Neuron (in vitro differentiated cells): ENCODE data around the gene PTPRN2.

ENCODE experiments used
- H2AFZ ChIP-seq: one replicate; pipeline ENCODE4 v1.6.1; 2013; ENCODE audit warnings: low read depth, mild to moderate bottlenecking, inconsistent platforms, low read length, moderate library complexity
- H3K27me3 ChIP-seq: one replicate; pipeline ENCODE4 v1.6.1; 2013; ENCODE audit warnings: low read length; ENCODE audit not compliant: insufficient read depth
- H3K36me3 ChIP-seq: one replicate; pipeline ENCODE4 v1.6.1; 2013; ENCODE audit warnings: low read length; ENCODE audit not compliant: insufficient read depth
- H3K4me1 ChIP-seq: one replicate; pipeline ENCODE4 v1.6.1; 2013; ENCODE audit warnings: low read length; ENCODE audit not compliant: insufficient read depth
- H3K4me3 ChIP-seq: 2 replicates; pipeline ENCODE4 v1.5.1; 2013; ENCODE audit warnings: mild to moderate bottlenecking, low read length, moderate library complexity
- H3K9me3 ChIP-seq: one replicate; pipeline ENCODE4 v1.6.1; 2013; ENCODE audit warnings: low read length

Gene PTPRN2

DNA sequence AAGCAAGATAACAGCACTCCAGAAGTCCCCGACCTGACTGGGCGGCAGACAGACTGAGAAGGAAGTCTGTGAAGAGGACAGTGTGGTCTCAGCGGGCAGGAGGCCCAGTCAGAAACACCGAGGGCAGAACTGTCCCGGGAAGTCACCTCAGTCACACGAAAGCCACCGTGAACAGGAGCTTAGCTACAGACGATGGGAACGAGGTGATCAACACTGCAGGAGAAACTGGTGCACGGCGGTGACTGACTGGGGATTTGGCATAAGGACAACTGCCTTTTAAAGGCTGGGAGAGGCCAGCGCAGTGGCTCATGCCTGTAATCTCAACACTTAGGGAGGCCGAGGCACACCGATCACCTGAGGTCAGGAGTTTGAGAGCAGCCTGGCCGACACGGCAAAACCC lies 217.8 kb downstream of the PTPRN2 start:
- H3K4me3 ChIP-seq = no peak overlapping the region
- H3K9me3 ChIP-seq = no peaks in the 10 kb centered on the region
- H3K4me1 ChIP-seq = peaks cover 8% of the 10 kb centered on the region
- no peaks in the 10 kb centered on the region for H3K36me3 ChIP-seq
- H3K27me3 ChIP-seq = peaks cover 7% of the 10 kb centered on the region
- no peak overlapping the region for H2AFZ ChIP-seq

GRCh38 chr7:158369290-158369689 lies 218.3 kb downstream of the PTPRN2 start:
- no peak overlapping the region for H2AFZ ChIP-seq
- H3K36me3 ChIP-seq = no peaks in the 10 kb centered on the region
- peaks cover 7% of the 10 kb centered on the region for H3K27me3 ChIP-seq
- H3K4me1 ChIP-seq = peaks cover 8% of the 10 kb centered on the region
- no peak overlapping the region for H3K4me3 ChIP-seq
- no peaks in the 10 kb centered on the region for H3K9me3 ChIP-seq

DNA sequence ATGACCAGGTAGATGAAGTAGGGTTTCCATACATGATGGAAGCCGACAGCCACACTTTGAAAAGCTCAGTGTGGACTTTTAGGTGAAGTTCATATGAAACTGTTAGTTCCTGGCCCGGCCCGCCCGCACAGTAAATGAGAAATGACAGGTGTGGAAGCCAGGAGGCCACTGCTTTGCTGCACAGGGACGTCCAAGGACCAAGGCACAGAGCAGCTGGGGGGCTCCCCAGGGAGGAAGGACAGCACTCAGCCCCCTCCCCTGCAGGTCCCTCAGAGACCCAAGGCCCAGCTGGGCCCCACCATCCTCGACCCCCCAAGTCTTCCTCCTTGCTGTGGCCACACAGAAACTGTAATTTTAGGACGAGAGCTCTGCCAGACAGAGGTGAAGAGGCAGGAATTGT lies 219.2 kb downstream of the PTPRN2 start:
- Histone ChIP-seq H3K4me3 (no peak overlapping the region), H3K36me3 (no peaks in the 10 kb centered on the region), H3K27me3 (peaks cover 7% of the 10 kb centered on the region), H2AFZ (no peak overlapping the region), H3K9me3 (no peaks in the 10 kb centered on the region), H3K4me1 (peaks cover 8% of the 10 kb centered on the region)

DNA sequence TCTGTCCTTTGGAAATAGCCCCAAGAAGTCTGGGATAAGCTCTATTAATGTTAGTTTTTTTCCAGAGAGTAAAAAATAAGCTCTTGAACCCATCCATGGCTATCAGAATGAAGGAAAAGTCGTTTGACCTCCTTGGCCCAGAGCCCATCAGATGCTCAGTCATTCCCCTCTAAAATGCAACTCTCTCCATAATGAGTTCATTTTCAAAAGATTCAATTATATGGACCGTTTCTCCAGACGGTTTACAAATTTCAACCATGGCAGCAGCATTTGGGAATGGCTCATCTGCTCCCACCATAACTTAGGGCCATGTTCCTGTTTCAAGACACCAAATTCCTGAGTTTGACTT lies 220.0 kb downstream of the PTPRN2 start:
- Histone ChIP-seq H3K4me1 (peaks cover 8% of the 10 kb centered on the region), H2AFZ (no peak overlapping the region), H3K4me3 (no peak overlapping the region), H3K36me3 (no peaks in the 10 kb centered on the region), H3K27me3 (peaks cover 7% of the 10 kb centered on the region), H3K9me3 (no peaks in the 10 kb centered on the region)

DNA sequence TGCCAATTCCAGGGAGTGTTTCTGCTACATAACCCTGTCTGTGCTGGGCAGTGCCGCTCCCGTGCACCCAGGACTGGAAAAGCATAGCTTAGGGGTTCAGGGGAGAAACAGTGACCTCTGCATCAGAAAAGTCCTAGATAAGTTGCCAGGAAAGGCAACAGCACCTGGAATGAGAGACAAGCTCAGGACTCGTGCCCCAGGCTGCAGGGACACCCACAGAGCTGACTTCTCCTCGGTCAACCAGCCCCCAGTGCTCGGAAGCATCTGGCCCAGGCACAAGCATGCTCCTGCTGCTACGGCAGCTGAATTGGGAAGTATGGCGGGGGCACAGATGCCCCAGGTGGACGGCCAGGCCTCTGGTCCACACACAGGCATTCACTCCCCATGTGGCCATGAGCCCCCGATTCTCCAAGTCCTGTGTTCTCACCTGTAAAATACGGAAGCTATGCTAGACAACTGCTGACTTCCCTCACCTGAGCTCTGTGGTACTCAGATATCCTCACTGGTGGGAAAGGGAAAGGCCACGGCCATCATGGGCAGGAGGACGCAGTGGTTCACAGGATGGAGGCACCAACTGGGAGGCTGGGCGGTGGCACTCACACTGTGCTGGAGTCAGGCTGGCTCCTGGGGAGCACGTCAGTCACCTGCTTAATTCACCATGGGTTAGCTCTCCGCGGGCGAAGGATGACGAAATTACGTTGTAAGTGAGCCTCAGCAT lies 220.5 kb downstream of the PTPRN2 start:
- no peak overlapping the region for H2AFZ ChIP-seq
- peaks cover 8% of the 10 kb centered on the region for H3K4me1 ChIP-seq
- H3K36me3 ChIP-seq = no peaks in the 10 kb centered on the region
- H3K9me3 ChIP-seq = no peaks in the 10 kb centered on the region
- no peak overlapping the region for H3K4me3 ChIP-seq
- peaks cover 7% of the 10 kb centered on the region for H3K27me3 ChIP-seq

DNA sequence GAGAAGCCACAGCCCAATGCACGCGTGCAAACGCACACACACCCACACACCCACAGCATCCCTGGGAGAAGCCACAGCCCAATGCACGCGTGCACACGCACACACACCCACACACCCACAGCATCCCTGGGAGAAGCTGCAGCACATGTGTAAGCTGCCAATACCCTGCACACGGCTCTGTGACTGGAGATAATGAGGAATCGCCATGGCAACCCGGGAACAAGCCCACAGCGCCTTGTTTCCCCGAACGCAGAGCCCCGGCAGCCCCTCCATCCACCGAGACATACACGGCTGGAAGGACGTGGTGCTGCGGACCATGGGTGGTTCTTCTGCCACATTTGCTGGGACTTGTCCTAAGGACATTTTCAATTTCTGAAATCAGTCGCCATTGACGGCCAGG lies 221.3 kb downstream of the PTPRN2 start:
- peaks cover 8% of the 10 kb centered on the region for H3K4me1 ChIP-seq
- H3K9me3 ChIP-seq = no peaks in the 10 kb centered on the region
- H3K27me3 ChIP-seq = peaks cover 7% of the 10 kb centered on the region
- H2AFZ ChIP-seq = no peak overlapping the region
- H3K36me3 ChIP-seq = no peaks in the 10 kb centered on the region
- H3K4me3 ChIP-seq = no peak overlapping the region

DNA sequence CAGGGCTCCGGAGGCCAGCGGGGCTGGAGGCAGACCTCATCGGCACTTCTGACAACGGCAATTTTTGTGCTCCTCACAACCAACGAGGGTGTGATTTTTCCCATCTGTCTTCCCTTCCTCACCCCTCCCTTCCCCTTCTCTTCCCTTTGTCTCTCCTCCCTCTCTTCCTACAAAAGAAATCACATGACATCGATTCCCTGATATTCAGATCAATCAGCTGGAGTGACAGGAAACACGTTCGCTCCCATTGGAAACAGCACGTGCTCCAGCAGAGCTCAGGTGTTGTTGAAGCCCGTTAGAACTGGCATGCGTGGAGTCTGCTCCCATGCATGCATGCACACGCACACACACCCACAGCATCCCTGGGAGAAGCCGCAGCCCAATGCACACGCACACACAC lies 222.4 kb downstream of the PTPRN2 start:
- Histone ChIP-seq H3K4me3 (no peak overlapping the region), H3K9me3 (no peaks in the 10 kb centered on the region)

GRCh38 chr7:158364451-158364850 lies 223.2 kb downstream of the PTPRN2 start:
- Histone ChIP-seq H3K4me1 (peaks cover 8% of the 10 kb centered on the region), H3K4me3 (no peak overlapping the region), H3K27me3 (peaks cover 7% of the 10 kb centered on the region), H2AFZ (no peak overlapping the region), H3K36me3 (no peaks in the 10 kb centered on the region), H3K9me3 (no peaks in the 10 kb centered on the region)

More for the DNA sequence above, 222.4 kb downstream of the PTPRN2 start:
- no peak overlapping the region for H2AFZ ChIP-seq
- H3K4me1 ChIP-seq = peaks cover 8% of the 10 kb centered on the region
- H3K27me3 ChIP-seq = peaks cover 7% of the 10 kb centered on the region
- H3K36me3 ChIP-seq = no peaks in the 10 kb centered on the region

DNA sequence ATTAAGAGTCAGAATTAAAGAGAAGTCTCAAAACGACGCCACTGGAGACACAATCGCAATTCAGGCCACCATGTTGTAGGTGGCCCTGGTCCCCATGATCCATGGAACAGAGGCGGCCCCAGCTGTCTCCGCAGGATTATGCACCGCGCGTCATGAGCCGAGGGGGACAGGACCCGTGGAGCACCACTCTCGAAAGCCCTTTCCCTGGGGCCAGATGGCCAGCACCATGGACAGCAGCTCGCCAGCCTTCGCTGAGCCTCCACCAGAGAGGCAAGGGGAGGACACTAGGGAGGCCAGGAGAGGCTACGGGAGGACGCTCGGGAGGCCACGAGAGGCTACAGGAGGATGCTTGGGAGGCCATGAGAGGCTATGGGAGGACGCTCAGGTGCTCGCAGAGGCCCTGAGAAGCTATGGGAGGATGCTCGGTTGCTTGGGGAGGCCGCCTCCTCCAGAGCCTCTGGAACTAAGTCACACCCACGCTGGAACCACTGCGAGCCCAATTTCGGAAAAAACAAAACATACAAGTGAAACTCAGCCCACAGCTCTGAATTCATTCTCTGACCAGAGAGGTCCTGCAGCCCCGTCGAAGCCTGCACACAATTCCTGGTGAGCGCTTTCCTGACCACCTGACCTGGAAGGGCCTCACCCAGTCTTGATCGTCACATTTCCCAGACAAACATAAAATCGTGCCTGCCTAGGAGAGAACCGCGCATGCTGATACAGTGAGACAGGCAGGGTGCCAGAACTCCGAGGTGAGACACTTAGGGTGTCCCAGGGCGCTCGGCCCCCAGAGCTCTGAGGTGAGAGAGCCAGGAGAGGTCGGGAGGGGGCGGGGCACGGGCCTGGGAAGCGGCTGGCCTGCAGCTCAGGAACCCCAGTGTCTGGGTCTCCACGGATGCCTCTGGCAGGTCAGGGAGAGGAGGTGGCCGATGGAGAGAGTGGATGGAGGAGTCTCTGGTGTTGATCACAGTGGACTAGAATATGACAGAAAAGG lies 224.4 kb downstream of the PTPRN2 start:
- Histone ChIP-seq H3K27me3 (peaks cover 7% of the 10 kb centered on the region), H3K4me1 (peaks cover 8% of the 10 kb centered on the region), H3K36me3 (no peaks in the 10 kb centered on the region), H3K4me3 (no peak overlapping the region), H2AFZ (no peak overlapping the region), H3K9me3 (no peaks in the 10 kb centered on the region)

DNA sequence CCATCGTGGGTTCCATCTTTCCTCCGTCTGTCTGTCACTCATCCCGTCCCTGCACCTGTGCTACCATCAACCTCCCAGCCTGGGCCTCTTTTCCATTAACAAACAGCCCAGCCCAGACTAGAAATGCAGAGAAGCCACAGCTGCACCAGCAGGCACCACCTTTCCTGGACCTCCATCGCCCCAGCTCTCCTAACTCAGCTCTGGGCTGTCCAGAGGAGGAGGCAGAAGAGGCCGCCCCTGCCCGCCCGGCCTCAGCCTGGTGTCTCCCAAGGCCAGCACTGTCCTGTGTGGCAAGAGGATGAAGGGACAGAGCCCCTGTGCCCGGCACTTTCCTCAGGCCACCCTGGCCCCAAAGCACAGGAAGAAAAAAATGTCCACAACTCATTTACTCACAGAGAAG lies 225.6 kb downstream of the PTPRN2 start:
- H3K4me3 ChIP-seq = no peak overlapping the region
- H3K27me3 ChIP-seq = no peaks in the 10 kb centered on the region
- H2AFZ ChIP-seq = no peak overlapping the region
- no peaks in the 10 kb centered on the region for H3K36me3 ChIP-seq
- no peaks in the 10 kb centered on the region for H3K9me3 ChIP-seq
- H3K4me1 ChIP-seq = peaks cover 8% of the 10 kb centered on the region

DNA sequence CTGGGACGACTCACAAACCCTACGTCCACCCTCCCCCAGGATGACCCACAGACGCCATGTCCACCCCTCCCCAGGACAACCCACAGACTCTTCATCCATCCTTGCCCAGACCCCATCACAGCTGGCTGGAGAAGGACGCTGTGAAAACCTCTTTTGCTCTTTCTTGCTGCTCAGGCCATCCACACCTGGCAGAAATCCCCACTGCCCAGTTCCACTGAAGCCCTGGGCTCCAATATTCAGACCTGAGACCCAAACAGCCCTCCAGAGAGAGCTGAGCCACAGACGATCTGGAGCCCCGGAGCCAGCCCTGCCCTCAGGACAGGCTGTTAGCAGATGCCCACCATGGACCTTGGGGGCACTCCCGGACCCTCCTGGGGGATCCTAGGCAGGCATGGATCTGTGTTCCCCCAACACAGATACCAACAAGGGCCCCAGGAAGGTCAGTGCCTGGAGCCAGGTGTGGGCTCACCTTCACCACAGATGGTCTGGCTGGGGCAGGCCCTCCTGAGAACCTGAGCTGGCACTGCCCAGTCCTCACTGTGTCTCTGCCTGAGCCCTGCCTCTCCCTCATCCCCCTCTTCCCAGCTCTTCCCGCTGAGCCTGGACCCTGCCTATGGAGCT lies 226.2 kb downstream of the PTPRN2 start:
- Histone ChIP-seq H3K27me3 (no peaks in the 10 kb centered on the region), H3K9me3 (no peaks in the 10 kb centered on the region)

DNA sequence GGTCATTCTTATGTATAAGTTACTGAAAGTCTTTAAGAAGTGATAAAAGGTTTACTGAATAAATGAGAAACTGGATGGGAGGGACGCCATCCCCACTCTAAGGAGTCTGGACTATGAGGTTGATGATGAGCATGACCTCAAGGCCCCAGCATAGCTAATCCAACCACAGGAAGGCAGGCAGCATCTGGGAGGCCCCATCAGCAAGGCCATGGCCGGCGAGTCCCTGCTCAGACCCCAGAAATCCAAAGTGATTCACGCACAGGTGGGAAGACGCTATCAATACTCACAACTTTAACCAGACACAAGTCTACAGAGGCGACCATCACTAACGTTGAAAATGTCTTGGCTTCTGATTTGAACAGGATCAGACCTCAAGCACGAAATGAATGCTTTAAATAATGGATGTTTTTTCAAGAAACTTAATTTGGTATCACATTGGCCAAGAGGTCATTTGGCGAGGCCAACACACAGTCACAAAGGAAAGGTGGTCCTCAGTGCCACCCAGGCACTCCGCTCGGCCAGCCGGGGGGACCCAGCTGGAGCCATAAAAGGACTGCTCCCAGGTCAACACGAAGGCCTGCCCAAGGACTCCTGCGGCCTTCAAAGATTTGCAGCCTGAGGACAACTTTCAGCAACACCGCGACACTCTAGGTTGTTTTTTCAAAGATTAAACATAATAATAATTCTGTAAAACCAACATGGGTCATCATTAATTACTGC lies 228.5 kb downstream of the PTPRN2 start:
- Histone ChIP-seq H3K36me3 (no peaks in the 10 kb centered on the region), H3K4me1 (no peaks in the 10 kb centered on the region), H3K4me3 (no peak overlapping the region), H3K27me3 (no peaks in the 10 kb centered on the region), H2AFZ (no peak overlapping the region), H3K9me3 (no peaks in the 10 kb centered on the region)

More for the DNA sequence above, 226.2 kb downstream of the PTPRN2 start:
- H3K4me3 ChIP-seq = no peak overlapping the region
- no peak overlapping the region for H2AFZ ChIP-seq
- peaks cover 3% of the 10 kb centered on the region for H3K4me1 ChIP-seq
- H3K36me3 ChIP-seq = no peaks in the 10 kb centered on the region
